NCI-H2107 treated with DMSO at 0.1 percent for 48 hours (cell line): ENCODE data around the gene CCN5.
"Not testable (repeated sequence)": the region's sequence is repeated elsewhere in the genome, so short reads cannot be mapped to it uniquely, and the experiment has no call there.

ENCODE experiments used
- DNase-seq: peaks from one replicate; lab custom pipeline; 2025; ENCODE audit not compliant: unreplicated experiment; lab: John Stamatoyannopoulos, UW

CCN5 gene

GRCh38 chr20:44756011-44756688, 41.0 kb downstream of the CCN5 start:
- no peak for DNase-seq

- no peak for DNase-seq
Measured at GRCh38 chr20:44756956-44757355, 41.8 kb downstream of the CCN5 start.

- no peak for DNase-seq
Measured at GRCh38 chr20:44758247-44759101, 43.3 kb downstream of the CCN5 start.

- no peak for DNase-seq
Measured at GRCh38 chr20:44759595-44759994, 44.4 kb downstream of the CCN5 start.

- DNase-seq: no peak
Measured at GRCh38 chr20:44761423-44761822, 46.3 kb downstream of the CCN5 start.

- DNase-seq: no peak
Measured at GRCh38 chr20:44762466-44763140, 47.4 kb downstream of the CCN5 start.

- not testable (repeated sequence) for DNase-seq
Measured at GRCh38 chr20:44763798-44764197, 48.6 kb downstream of the CCN5 start.

GRCh38 chr20:44765091-44765490, 49.9 kb downstream of the CCN5 start:
- DNase-seq: no peak

- DNase-seq: no peak
Measured at GRCh38 chr20:44765701-44766347, 50.7 kb downstream of the CCN5 start.

GRCh38 chr20:44768256-44768655, 53.1 kb downstream of the CCN5 start:
- no peak for DNase-seq

- DNase-seq: no peak
Measured at GRCh38 chr20:44768854-44769480, 53.8 kb downstream of the CCN5 start.

- no peak for DNase-seq
Measured at GRCh38 chr20:44769481-44769863, 54.3 kb downstream of the CCN5 start.

GRCh38 chr20:44770484-44771171, 55.5 kb downstream of the CCN5 start:
- DNase-seq: no peak

- DNase-seq: no peak
Measured at GRCh38 chr20:44771172-44771535, 56.0 kb downstream of the CCN5 start.

GRCh38 chr20:44772636-44773035, 57.5 kb downstream of the CCN5 start:
- DNase-seq: no peak

GRCh38 chr20:44773070-44773829, 58.1 kb downstream of the CCN5 start:
- DNase-seq: no peak

- DNase-seq: no peak
Measured at GRCh38 chr20:44776980-44777379, 61.8 kb downstream of the CCN5 start.
